HepG2 (cell line): ENCODE measurements around the gene RNF40. TPM values are rescaled to one million over a fixed set of nuclear protein-coding genes. Genes with fewer than 3 reads are reported as not detected.
"Not testable (repeated sequence)": the region's sequence is repeated elsewhere in the genome, so short reads cannot be mapped to it uniquely, and the experiment has no call there.

Experiments used
- ARID5B ChIP-seq: IDR thresholded peaks from 2 replicates; pipeline ENCODE4 v1.4.0; 2020; ENCODE audit warnings: mild to moderate bottlenecking, missing genetic modification reagents
- CTCF ChIP-seq: sonication (generic); formaldehyde crosslinking; IDR thresholded peaks from 2 replicates; pipeline ENCODE4 v1.5.0; 2020; ENCODE audit warnings: mild to moderate bottlenecking, missing genetic modification reagents, moderate library complexity
- ETV5 ChIP-seq: IDR thresholded peaks from 2 replicates; pipeline ENCODE4 v1.6.1; 2018; ENCODE audit warnings: missing biosample characterization, missing genetic modification reagents, inconsistent platforms, borderline replicate concordance
- FOSL2 ChIP-seq: sonication (generic); formaldehyde crosslinking; IDR thresholded peaks from 2 replicates; pipeline ENCODE4 v1.4.0; 2020; ENCODE audit warnings: missing genetic modification reagents
- FOXA3 ChIP-seq: IDR thresholded peaks from 2 replicates; pipeline ENCODE4 v1.6.1; 2016; ENCODE audit warnings: missing genetic modification reagents, missing compliant biosample characterization
- HIC2 ChIP-seq: sonication (generic); formaldehyde crosslinking; IDR thresholded peaks from 2 replicates; pipeline ENCODE4 v1.9.0; 2022; ENCODE audit warnings: low read depth, missing genetic modification reagents
- HNF1A ChIP-seq, 2 experiments: sonication (generic) in 1 of 2; formaldehyde crosslinking in 1 of 2; IDR thresholded peaks; 2 replicates each; pipeline versions ENCODE4 v1.4.0 to v1.6.1; 2016 to 2020; ENCODE audit warnings: borderline replicate concordance in 1 of 2, low read depth in 1 of 2, mild to moderate bottlenecking in 1 of 2, missing genetic modification reagents in 1 of 2
- MYC ChIP-seq: sonication (generic); formaldehyde crosslinking; IDR thresholded peaks from 2 replicates; pipeline ENCODE4 v1.9.0; 2021; ENCODE audit warnings: missing genetic modification reagents, borderline replicate concordance
- ZMYM2 ChIP-seq: sonication (generic); formaldehyde crosslinking; IDR thresholded peaks from 2 replicates; pipeline ENCODE4 v1.8.0; 2022; ENCODE audit warnings: mild to moderate bottlenecking, missing genetic modification reagents
- ZMYM3 ChIP-seq: sonication (generic); formaldehyde crosslinking; IDR thresholded peaks from 2 replicates; pipeline ENCODE4 v1.5.1; 2020; ENCODE audit warnings: mild to moderate bottlenecking, missing genetic modification reagents
- ZNF281 ChIP-seq: sonication (generic); formaldehyde crosslinking; IDR thresholded peaks from 2 replicates; pipeline ENCODE4 v1.4.0; 2020; ENCODE audit warnings: missing genetic modification reagents, borderline replicate concordance
- ZNF644 ChIP-seq: IDR thresholded peaks from 2 replicates; pipeline ENCODE4 v1.6.1; 2016; ENCODE audit warnings: low read depth
- polyA plus RNA-seq, 8 experiments: library from polyadenylated mRNA; depleted of rRNA in 3 of 8; stranded (reverse) in 7 of 8; unstranded in 1 of 8; fragments of >200 nt; fragmentation: Illumina TruSeq in 4 of 8; extraction: Trizol in 4 of 8; gene quantifications; 2 replicates each; pipeline versions ENCODE4 v1.2.1 to v1.2.3, GENCODE V29; 2011 to 2016; ENCODE audit warnings: low read depth in 4 of 8, missing spikeins in 1 of 8, mixed read lengths in 1 of 8; ENCODE audit not compliant: insufficient read depth in 1 of 8
- total RNA-seq, 5 experiments: library from RNA; depleted of rRNA; stranded (reverse); fragments of >200 nt; fragmentation: Illumina TruSeq; extraction: Trizol; gene quantifications; 2 replicates each; pipeline ENCODE4 v1.2.3, GENCODE V29; 2016; ENCODE audit warnings: low read depth in 1 of 5

Gene RNF40
- total and polyA plus RNA-seq, 2 of the 13 experiments (the other 11 are each of a cell fraction or from before 2014, with no cell fraction given): 84.0 to 85.6 TPM

- peak; percentile 72; the same call in 1 of the 2 replicates for TF ChIP-seq ZMYM2
- TF ChIP-seq MYC (CRISPR knock-in tag): peak; percentile 37; the same call in 1 of the 2 replicates
- TF ChIP-seq ARID5B (CRISPR knock-in tag): peak; percentile 76
- TF ChIP-seq HIC2: peak; percentile 32; the same call in 1 of the 2 replicates
- peak; percentile 37; the same call in 1 of the 2 replicates for TF ChIP-seq ZNF281
- 0 out of 2 replicates have a peak, but pooled peaks have one; percentile 15 for TF ChIP-seq ZNF644 (CRISPR knock-in tag)
- peak; percentile 36; the same call in 1 of the 2 replicates for TF ChIP-seq FOSL2
- 0 out of 2 replicates have a peak, but pooled peaks have one; percentile 5 for TF ChIP-seq CTCF
- peak; percentile 85 for TF ChIP-seq ZMYM3 (CRISPR knock-in tag)
- 0 out of 2 replicates have a peak, but pooled peaks have one; percentile 28 for TF ChIP-seq ETV5 (CRISPR knock-in tag)
- TF ChIP-seq HNF1A (IDR thresholded peaks at IDR 0.05; ENCODE audit: low read depth): not testable (repeated sequence)
- 0 out of 2 replicates have a peak, but pooled peaks have one; percentile 35 for TF ChIP-seq HNF1A (CRISPR knock-in tag; IDR thresholded peaks at IDR 0.05; ENCODE audit: borderline replicate concordance)
- peak; percentile 60 for TF ChIP-seq FOXA3 (CRISPR knock-in tag)
Measured at GRCh38 chr16:30809675-30810074, 47.6 kb downstream of the RNF40 start (continued).
